Skeletal muscle satellite cell (primary cell): ENCODE data around the gene EEA1.

Experiments
- H3K27me3 ChIP-seq: 2 replicates; pipeline ENCODE4 v1.7.0; 2013; ENCODE audit warnings: low read length; ENCODE audit not compliant: control insufficient read depth, insufficient read depth
- H3K36me3 ChIP-seq: 2 replicates; pipeline ENCODE4 v1.7.0; 2013; ENCODE audit warnings: mild to moderate bottlenecking, control low read depth, low read length; ENCODE audit not compliant: insufficient read depth
- H3K4me1 ChIP-seq: 2 replicates; pipeline ENCODE4 v1.7.0; 2013; ENCODE audit warnings: low read length; ENCODE audit not compliant: control insufficient read depth, insufficient read depth
- H3K4me2 ChIP-seq: 2 replicates; pipeline ENCODE4 v1.7.0; 2013; ENCODE audit warnings: mild to moderate bottlenecking, low read length
- H3K4me3 ChIP-seq: 2 replicates; pipeline ENCODE4 v1.7.0; 2013; ENCODE audit warnings: low read length
- H3K9ac ChIP-seq: 2 replicates; pipeline ENCODE4 v1.7.0; 2013; ENCODE audit warnings: mild to moderate bottlenecking, low read depth, low read length, moderate library complexity
- H3K9me3 ChIP-seq: replicated peaks from 2 replicates; pipeline ENCODE4 v1.7.0; 2013; ENCODE audit warnings: mild to moderate bottlenecking, control low read depth, low read length

The EEA1 gene

GRCh38 chr12:92786045-92786444 lies 143.1 kb downstream of the EEA1 start:
- H3K4me2 ChIP-seq: no peak overlapping the region
- H3K9ac ChIP-seq: no peak overlapping the region
- H3K27me3 ChIP-seq: no peaks in the 10 kb centered on the region
- peaks cover 19% of the 10 kb centered on the region for H3K36me3 ChIP-seq
- no peaks in the 10 kb centered on the region for H3K9me3 ChIP-seq
- H3K4me3 ChIP-seq: no peak overlapping the region
- H3K4me1 ChIP-seq: no peaks in the 10 kb centered on the region

GRCh38 chr12:92785563-92785950 lies 143.5 kb downstream of the EEA1 start:
- Histone ChIP-seq H3K27me3 (no peaks in the 10 kb centered on the region), H3K4me1 (no peaks in the 10 kb centered on the region), H3K9ac (no peak overlapping the region), H3K4me2 (no peak overlapping the region), H3K36me3 (peaks cover 19% of the 10 kb centered on the region), H3K4me3 (no peak overlapping the region), H3K9me3 (no peaks in the 10 kb centered on the region)

GRCh38 chr12:92784797-92785562 lies 144.1 kb downstream of the EEA1 start:
- no peak overlapping the region for H3K4me3 ChIP-seq
- H3K9ac ChIP-seq: no peak overlapping the region
- no peaks in the 10 kb centered on the region for H3K27me3 ChIP-seq
- H3K36me3 ChIP-seq: peaks cover 19% of the 10 kb centered on the region
- no peaks in the 10 kb centered on the region for H3K9me3 ChIP-seq
- no peak overlapping the region for H3K4me2 ChIP-seq
- H3K4me1 ChIP-seq: no peaks in the 10 kb centered on the region

GRCh38 chr12:92784356-92784755 lies 144.7 kb downstream of the EEA1 start:
- Histone ChIP-seq H3K9ac (no peak overlapping the region), H3K4me2 (no peak overlapping the region), H3K9me3 (no peaks in the 10 kb centered on the region), H3K36me3 (peaks cover 20% of the 10 kb centered on the region), H3K4me3 (no peak overlapping the region), H3K27me3 (no peaks in the 10 kb centered on the region), H3K4me1 (no peaks in the 10 kb centered on the region)

- H3K9me3 ChIP-seq: no peaks in the 10 kb centered on the region
- H3K4me3 ChIP-seq: no peak overlapping the region
- H3K36me3 ChIP-seq: peaks cover 36% of the 10 kb centered on the region
- H3K4me1 ChIP-seq: no peaks in the 10 kb centered on the region
- H3K27me3 ChIP-seq: no peaks in the 10 kb centered on the region
- H3K4me2 ChIP-seq: no peak overlapping the region
- H3K9ac ChIP-seq: no peak overlapping the region
These were observed 149.2 kb downstream of the EEA1 start for GRCh38 chr12:92779902-92780301.

GRCh38 chr12:92778525-92778924 lies 150.6 kb downstream of the EEA1 start:
- Histone ChIP-seq H3K9ac (no peak overlapping the region), H3K4me1 (no peaks in the 10 kb centered on the region), H3K4me3 (no peak overlapping the region), H3K9me3 (no peaks in the 10 kb centered on the region), H3K4me2 (no peak overlapping the region), H3K36me3 (peaks cover 30% of the 10 kb centered on the region), H3K27me3 (no peaks in the 10 kb centered on the region)

GRCh38 chr12:92775416-92775815 lies 153.7 kb downstream of the EEA1 start:
- no peaks in the 10 kb centered on the region for H3K27me3 ChIP-seq
- H3K4me3 ChIP-seq: no peak overlapping the region
- no peaks in the 10 kb centered on the region for H3K9me3 ChIP-seq
- H3K4me1 ChIP-seq: no peaks in the 10 kb centered on the region
- no peak overlapping the region for H3K4me2 ChIP-seq
- peaks cover 25% of the 10 kb centered on the region for H3K36me3 ChIP-seq
- no peak overlapping the region for H3K9ac ChIP-seq

- Histone ChIP-seq H3K4me1 (no peaks in the 10 kb centered on the region), H3K27me3 (no peaks in the 10 kb centered on the region), H3K9ac (no peak overlapping the region), H3K4me2 (no peak overlapping the region), H3K9me3 (no peaks in the 10 kb centered on the region), H3K36me3 (no peaks in the 10 kb centered on the region), H3K4me3 (no peak overlapping the region)
These were observed 158.1 kb downstream of the EEA1 start for GRCh38 chr12:92771001-92771400.

GRCh38 chr12:92769124-92769901 lies 159.8 kb downstream of the EEA1 start:
- Histone ChIP-seq H3K4me1 (no peaks in the 10 kb centered on the region), H3K9ac (no peak overlapping the region), H3K36me3 (no peaks in the 10 kb centered on the region), H3K9me3 (no peaks in the 10 kb centered on the region), H3K4me3 (no peak overlapping the region), H3K4me2 (no peak overlapping the region), H3K27me3 (no peaks in the 10 kb centered on the region)

GRCh38 chr12:92765871-92766270 lies 163.2 kb downstream of the EEA1 start:
- no peaks in the 10 kb centered on the region for H3K4me1 ChIP-seq
- H3K9ac ChIP-seq: no peak overlapping the region
- no peaks in the 10 kb centered on the region for H3K27me3 ChIP-seq
- H3K36me3 ChIP-seq: no peaks in the 10 kb centered on the region
- H3K4me3 ChIP-seq: no peak overlapping the region
- H3K4me2 ChIP-seq: no peak overlapping the region
- H3K9me3 ChIP-seq: no peaks in the 10 kb centered on the region

- no peak overlapping the region for H3K4me3 ChIP-seq
- H3K36me3 ChIP-seq: no peaks in the 10 kb centered on the region
- no peaks in the 10 kb centered on the region for H3K27me3 ChIP-seq
- H3K9ac ChIP-seq: no peak overlapping the region
- no peak overlapping the region for H3K4me2 ChIP-seq
- no peaks in the 10 kb centered on the region for H3K9me3 ChIP-seq
- H3K4me1 ChIP-seq: peaks cover 3% of the 10 kb centered on the region
These were observed 164.3 kb downstream of the EEA1 start for GRCh38 chr12:92764831-92765230.

GRCh38 chr12:92762773-92763172 lies 166.3 kb downstream of the EEA1 start:
- no peaks in the 10 kb centered on the region for H3K9me3 ChIP-seq
- peaks cover 7% of the 10 kb centered on the region for H3K4me1 ChIP-seq
- H3K4me2 ChIP-seq: no peak overlapping the region
- H3K36me3 ChIP-seq: no peaks in the 10 kb centered on the region
- H3K9ac ChIP-seq: no peak overlapping the region
- H3K27me3 ChIP-seq: no peaks in the 10 kb centered on the region
- no peak overlapping the region for H3K4me3 ChIP-seq
